ENCODE measurements around the gene KCNT1. TPM values are rescaled to one million over a fixed set of nuclear protein-coding genes. Genes with fewer than 3 reads are reported as not detected.

KCNT1 gene
- polyA plus RNA-seq, 1 donor (not counting 4 experiments of a cell fraction or from before 2014, with no cell fraction given): not detected

DNA sequence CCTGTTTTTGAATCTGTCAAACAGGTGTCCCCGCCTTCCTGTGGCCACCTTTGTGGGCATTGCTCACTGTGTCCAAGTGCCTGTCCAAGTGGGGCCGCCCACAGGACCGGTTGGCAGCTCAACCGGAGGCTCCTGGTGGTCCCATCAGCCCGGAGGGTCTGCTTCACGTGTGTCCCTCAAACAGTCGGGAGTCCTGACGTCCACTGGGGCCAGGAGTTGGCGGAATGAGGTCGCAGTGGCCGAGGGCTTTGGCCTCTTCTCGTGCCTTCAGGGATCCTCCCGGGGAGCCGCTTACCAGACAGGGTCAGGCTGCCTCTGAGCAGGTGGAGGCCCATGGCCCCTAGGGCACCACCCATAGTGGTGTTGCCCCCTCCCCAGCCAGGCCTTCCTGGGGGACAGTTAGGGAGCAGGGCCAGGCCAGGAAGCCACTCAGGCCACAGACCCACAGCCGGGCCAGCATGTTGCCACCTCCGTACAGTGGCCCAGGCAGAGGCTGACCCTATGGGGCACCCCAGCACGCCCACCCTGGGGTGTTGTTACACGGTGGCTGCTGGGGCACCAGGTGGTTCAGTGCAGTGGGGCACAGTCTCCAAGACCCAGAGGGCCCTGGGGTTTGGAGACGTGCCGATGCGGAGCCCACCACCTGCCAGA, 69.5 kb downstream of the KCNT1 start:
- TF ChIP-seq, protein P1, sequence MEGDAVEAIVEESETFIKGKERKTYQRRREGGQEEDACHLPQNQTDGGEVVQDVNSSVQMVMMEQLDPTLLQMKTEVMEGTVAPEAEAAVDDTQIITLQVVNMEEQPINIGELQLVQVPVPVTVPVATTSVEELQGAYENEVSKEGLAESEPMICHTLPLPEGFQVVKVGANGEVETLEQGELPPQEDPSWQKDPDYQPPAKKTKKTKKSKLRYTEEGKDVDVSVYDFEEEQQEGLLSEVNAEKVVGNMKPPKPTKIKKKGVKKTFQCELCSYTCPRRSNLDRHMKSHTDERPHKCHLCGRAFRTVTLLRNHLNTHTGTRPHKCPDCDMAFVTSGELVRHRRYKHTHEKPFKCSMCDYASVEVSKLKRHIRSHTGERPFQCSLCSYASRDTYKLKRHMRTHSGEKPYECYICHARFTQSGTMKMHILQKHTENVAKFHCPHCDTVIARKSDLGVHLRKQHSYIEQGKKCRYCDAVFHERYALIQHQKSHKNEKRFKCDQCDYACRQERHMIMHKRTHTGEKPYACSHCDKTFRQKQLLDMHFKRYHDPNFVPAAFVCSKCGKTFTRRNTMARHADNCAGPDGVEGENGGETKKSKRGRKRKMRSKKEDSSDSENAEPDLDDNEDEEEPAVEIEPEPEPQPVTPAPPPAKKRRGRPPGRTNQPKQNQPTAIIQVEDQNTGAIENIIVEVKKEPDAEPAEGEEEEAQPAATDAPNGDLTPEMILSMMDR (optimal IDR thresholded peaks at IDR 0.05 in 1 of 3, IDR thresholded peaks at IDR 0.05 in 1 of 3, conservative IDR thresholded peaks at IDR 0.05 in 1 of 3; ENCODE audit: extremely low read depth in 1 of 3, insufficient read depth in 2 of 3, low read length in 3 of 3): no peak
- TF ChIP-seq EZH2 (IDR thresholded peaks at IDR 0.05; ENCODE audit: low read length): no peak
- Histone ChIP-seq H3K9me3 (ENCODE audit: control insufficient read depth, low read depth, low read length) (peaks cover 5% of the 10 kb centered on the region), H3K27me3 (ENCODE audit: control insufficient read depth, extremely low read depth, insufficient read depth, low read length) (no peaks in the 10 kb centered on the region), H3K4me2 (ENCODE audit: control insufficient read depth, extremely low read depth, insufficient read depth, low read depth, low read length) (no peak overlapping the region), H3K4me3 (ENCODE audit: control insufficient read depth in 2 of 3, extremely low read depth in 1 of 3, insufficient read depth in 2 of 3, low read depth in 1 of 3, low read length in 3 of 3) (no peak overlapping the region), H3K36me3 (ENCODE audit: control insufficient read depth in 2 of 2, extremely low read depth in 1 of 2, insufficient read depth in 2 of 2, low read length in 2 of 2) (no peaks in the 10 kb centered on the region), H4K20me1 (ENCODE audit: control insufficient read depth, extremely low read depth, insufficient read depth, low read length) (no peaks in the 10 kb centered on the region), H3K4me1 (ENCODE audit: control insufficient read depth, extremely low read depth, insufficient read depth, low read length) (no peaks in the 10 kb centered on the region), H2AFZ (ENCODE audit: control insufficient read depth, low read length) (no peak overlapping the region), H3K9me1 (ENCODE audit: control insufficient read depth, extremely low read depth, insufficient read depth, low read length) (no peaks in the 10 kb centered on the region), H3K79me2 (ENCODE audit: control insufficient read depth, insufficient read depth, low read length) (no peaks in the 10 kb centered on the region), H3K9ac (ENCODE audit: control insufficient read depth, extremely low read depth, insufficient read depth, low read length) (no peak overlapping the region), H3K27ac (ENCODE audit: control insufficient read depth, insufficient read depth, low read length) (no peak overlapping the region)
- DNase-seq (ENCODE audit: low read depth, low spot score) (no peak), FAIRE-seq (no peak)
- dilution Hi-C loops (cut with MboI; ENCODE audit: extremely low pct_ligation_motif_present, low sequenced_read_pairs): no loop called here

DNA sequence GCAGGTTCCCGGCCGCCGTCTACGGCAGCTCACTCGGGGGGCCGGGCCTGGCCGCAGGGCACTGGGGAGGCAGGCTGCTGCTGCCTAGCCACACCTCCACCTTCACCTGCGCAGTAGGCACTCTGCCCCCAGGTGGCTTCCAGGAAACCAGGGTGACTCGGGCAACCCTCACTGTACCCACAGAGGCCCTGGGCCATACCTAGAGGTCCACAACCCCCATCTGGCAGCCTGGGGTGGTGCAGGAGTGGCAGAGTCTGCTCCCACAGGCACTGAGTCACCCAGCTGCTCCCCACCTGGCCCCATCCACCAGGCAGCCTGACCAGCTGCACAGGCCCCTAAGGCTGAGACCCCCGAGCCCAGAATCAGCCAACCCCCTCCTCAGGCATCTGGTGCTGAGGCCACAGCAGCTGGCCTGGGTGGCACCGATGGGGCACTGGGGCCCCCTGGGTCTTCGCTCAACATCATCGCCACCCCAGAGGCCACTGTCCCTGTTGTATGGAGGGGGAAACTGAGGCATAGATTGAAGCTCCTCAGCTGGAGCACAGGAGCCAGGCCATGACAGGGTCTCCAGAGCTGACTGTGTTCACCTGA, 70.2 kb downstream of the KCNT1 start:
- no peak overlapping the region for H3K4me3 ChIP-seq (ENCODE audit: control insufficient read depth in 2 of 3, extremely low read depth in 1 of 3, insufficient read depth in 2 of 3, low read depth in 1 of 3, low read length in 3 of 3)
- no peak overlapping the region for H3K4me2 ChIP-seq (ENCODE audit: control insufficient read depth, extremely low read depth, insufficient read depth, low read depth, low read length)
- FAIRE-seq (no peak), DNase-seq (ENCODE audit: low read depth, low spot score) (no peak)
- TF ChIP-seq, protein P1 (optimal IDR thresholded peaks at IDR 0.05 in 1 of 3, IDR thresholded peaks at IDR 0.05 in 1 of 3, conservative IDR thresholded peaks at IDR 0.05 in 1 of 3; ENCODE audit: extremely low read depth in 1 of 3, insufficient read depth in 2 of 3, low read length in 3 of 3): no peak
- no peak for TF ChIP-seq EZH2 (IDR thresholded peaks at IDR 0.05; ENCODE audit: low read length)
- no peaks in the 10 kb centered on the region for H3K79me2 ChIP-seq (ENCODE audit: control insufficient read depth, insufficient read depth, low read length)
- H3K9me3 ChIP-seq (ENCODE audit: control insufficient read depth, low read depth, low read length): peaks cover 5% of the 10 kb centered on the region
- no peaks in the 10 kb centered on the region for H3K9me1 ChIP-seq (ENCODE audit: control insufficient read depth, extremely low read depth, insufficient read depth, low read length)
- dilution Hi-C loops (cut with MboI; ENCODE audit: extremely low pct_ligation_motif_present, low sequenced_read_pairs): no loop called here
- no peaks in the 10 kb centered on the region for H4K20me1 ChIP-seq (ENCODE audit: control insufficient read depth, extremely low read depth, insufficient read depth, low read length)
- no peak overlapping the region for H2AFZ ChIP-seq (ENCODE audit: control insufficient read depth, low read length)
- no peaks in the 10 kb centered on the region for H3K36me3 ChIP-seq (ENCODE audit: control insufficient read depth in 2 of 2, extremely low read depth in 1 of 2, insufficient read depth in 2 of 2, low read length in 2 of 2)
- H3K4me1 ChIP-seq (ENCODE audit: control insufficient read depth, extremely low read depth, insufficient read depth, low read length): no peaks in the 10 kb centered on the region
- no peak overlapping the region for H3K9ac ChIP-seq (ENCODE audit: control insufficient read depth, extremely low read depth, insufficient read depth, low read length)
- no peak overlapping the region for H3K27ac ChIP-seq (ENCODE audit: control insufficient read depth, insufficient read depth, low read length)
- no peaks in the 10 kb centered on the region for H3K27me3 ChIP-seq (ENCODE audit: control insufficient read depth, extremely low read depth, insufficient read depth, low read length)

All from keratinocyte (primary cell).